ENCODE data around the gene SLC13A1. TPM values are rescaled to one million over a fixed set of nuclear protein-coding genes. Genes with fewer than 3 reads are reported as not detected.

SLC13A1 gene
- polyA plus RNA-seq, 3 donors = not detected

- Histone ChIP-seq H3K4me2 (replicated peaks; ENCODE audit: extremely low read depth, low read length, poor library complexity, severe bottlenecking) (no peak overlapping the region), H3K79me2 (ENCODE audit: insufficient read depth, low read length) (no peaks in the 10 kb centered on the region), H3K27me3 (ENCODE audit: control insufficient read depth in 2 of 2, insufficient read depth in 2 of 2, low read length in 2 of 2) (no peaks in the 10 kb centered on the region), H3K36me3 (replicated peaks in 1 of 2; ENCODE audit: control insufficient read depth in 1 of 2, insufficient read depth in 2 of 2, low read length in 2 of 2) (no peaks in the 10 kb centered on the region), H2AFZ (ENCODE audit: insufficient read depth, low read depth, low read length, poor library complexity, severe bottlenecking) (no peak overlapping the region), H4K20me1 (ENCODE audit: insufficient read depth, low read length) (no peaks in the 10 kb centered on the region), H3K9ac (ENCODE audit: insufficient read depth, low read length, poor library complexity, severe bottlenecking) (no peak overlapping the region), H3K4me1 (ENCODE audit: control insufficient read depth in 1 of 2, insufficient read depth in 2 of 2, low read length in 2 of 2) (no peaks in the 10 kb centered on the region), H3K4me3 (replicated peaks in 1 of 3; ENCODE audit: low read depth in 2 of 3, low read length in 3 of 3) (no peak overlapping the region), H3K27ac (ENCODE audit: low read depth in 1 of 2, low read length in 2 of 2) (no peak overlapping the region), H3K9me3 (replicated peaks in 1 of 2; ENCODE audit: control insufficient read depth in 1 of 2, insufficient read depth in 1 of 2, low read length in 2 of 2) (no peaks in the 10 kb centered on the region)
- WGBS (ENCODE audit: insufficient coverage) = no CpG with 5 or more reads among the region's 1 CpG
- H3K4me1 Mint-ChIP-seq = no peaks in the 10 kb centered on the region
- no peaks in the 10 kb centered on the region for H3K36me3 Mint-ChIP-seq
- H3K4me3 Mint-ChIP-seq = no peak overlapping the region
- peaks cover 0 to 11% (median 7%) of the 10 kb centered on the region in 7 donors for H3K9me3 Mint-ChIP-seq
- H3K27me3 Mint-ChIP-seq (ENCODE audit: low read depth in 3 of 3) = no peaks in the 10 kb centered on the region
- TF ChIP-seq CTCF (IDR thresholded peaks at IDR 0.05) = no peak
- no peak for DNase-seq
- no peak overlapping the region for H3K27ac Mint-ChIP-seq
- intact Hi-C loops (cut with micrococcal nuclease) = no loop called here
Observed at GRCh38 chr7:123079021-123079420, 120.7 kb downstream of the SLC13A1 start.

- intact Hi-C loops (cut with micrococcal nuclease) = no loop called here
- H3K27me3 Mint-ChIP-seq (ENCODE audit: low read depth in 3 of 3) = no peaks in the 10 kb centered on the region
Observed at GRCh38 chr7:123075838-123076467, 123.8 kb downstream of the SLC13A1 start.

More at GRCh38 chr7:123075838-123076467, 123.8 kb downstream of the SLC13A1 start:
- no peak for TF ChIP-seq CTCF (IDR thresholded peaks at IDR 0.05)
- Histone ChIP-seq H3K27ac (ENCODE audit: low read depth in 1 of 2, low read length in 2 of 2) (no peak overlapping the region), H3K79me2 (ENCODE audit: insufficient read depth, low read length) (no peaks in the 10 kb centered on the region), H3K9ac (ENCODE audit: insufficient read depth, low read length, poor library complexity, severe bottlenecking) (no peak overlapping the region), H3K4me1 (ENCODE audit: control insufficient read depth in 1 of 2, insufficient read depth in 2 of 2, low read length in 2 of 2) (no peaks in the 10 kb centered on the region), H4K20me1 (ENCODE audit: insufficient read depth, low read length) (no peaks in the 10 kb centered on the region), H3K36me3 (replicated peaks in 1 of 2; ENCODE audit: control insufficient read depth in 1 of 2, insufficient read depth in 2 of 2, low read length in 2 of 2) (no peaks in the 10 kb centered on the region), H3K27me3 (ENCODE audit: control insufficient read depth in 2 of 2, insufficient read depth in 2 of 2, low read length in 2 of 2) (no peaks in the 10 kb centered on the region), H2AFZ (ENCODE audit: insufficient read depth, low read depth, low read length, poor library complexity, severe bottlenecking) (no peak overlapping the region), H3K4me3 (replicated peaks in 1 of 3; ENCODE audit: low read depth in 2 of 3, low read length in 3 of 3) (no peak overlapping the region), H3K4me2 (replicated peaks; ENCODE audit: extremely low read depth, low read length, poor library complexity, severe bottlenecking) (no peak overlapping the region), H3K9me3 (replicated peaks in 1 of 2; ENCODE audit: control insufficient read depth in 1 of 2, insufficient read depth in 1 of 2, low read length in 2 of 2) (no peaks in the 10 kb centered on the region)
- Mint-ChIP-seq H3K9me3 (peaks cover 0 to 3% (median 0%) of the 10 kb centered on the region in 7 donors), H3K36me3 (no peaks in the 10 kb centered on the region), H3K4me3 (no peak overlapping the region), H3K4me1 (no peaks in the 10 kb centered on the region), H3K27ac (no peak overlapping the region)
- no CpG with 5 or more reads among the region's 4 CpGs for WGBS (ENCODE audit: insufficient coverage)
- no peak for DNase-seq

Measured in CD14-positive monocyte (primary cell).